K562 (cell line): ENCODE data around the gene TOR1A. TPM values are rescaled to one million over a fixed set of nuclear protein-coding genes. Genes with fewer than 3 reads are reported as not detected.

Experiments used
- CREB1 ChIP-seq, 2 experiments: sonication (generic) in 1 of 2; formaldehyde crosslinking in 1 of 2; IDR thresholded peaks; 2 replicates each; pipeline versions ENCODE4 v1.6.1 to v1.8.0; 2012 to 2022; ENCODE audit warnings: inconsistent platforms in 1 of 2, mild to moderate bottlenecking in 1 of 2, missing genetic modification reagents in 1 of 2, moderate library complexity in 1 of 2
- ERF ChIP-seq: fragments of 450-650 bp; formaldehyde crosslinking; IDR thresholded peaks from 2 replicates; pipeline ENCODE4 v1.4.0; 2020; ENCODE audit warnings: mild to moderate bottlenecking, mixed read lengths
- MBD2 ChIP-seq: sonication (generic); IDR thresholded peaks from 2 replicates; pipeline ENCODE4 v1.6.1; 2016; ENCODE audit warnings: low read depth, borderline replicate concordance
- SAFB ChIP-seq: fragments of 200-400 bp; formaldehyde crosslinking; IDR thresholded peaks from 2 replicates; pipeline ENCODE4 v1.6.1; 2017; ENCODE audit warnings: low read depth, low read length, borderline replicate concordance
- SNIP1 ChIP-seq: fragments of 450-650 bp; IDR thresholded peaks from 2 replicates; pipeline ENCODE4 v1.7.1; 2017; ENCODE audit warnings: low read depth, mild to moderate bottlenecking
- SPI1 ChIP-seq: IDR thresholded peaks from 2 replicates; pipeline ENCODE4 v1.6.1; 2011; ENCODE audit warnings: low read depth, low read length, control low read depth, borderline replicate concordance
- SRSF3 ChIP-seq: fragments of 200-400 bp; formaldehyde crosslinking; IDR thresholded peaks from 2 replicates; pipeline ENCODE4 v1.6.1; 2016; ENCODE audit warnings: mild to moderate bottlenecking, low read length, moderate library complexity; ENCODE audit not compliant: insufficient read depth
- TAF1 ChIP-seq: IDR thresholded peaks from 2 replicates; pipeline ENCODE4 v1.6.1; 2011; ENCODE audit warnings: mild to moderate bottlenecking, low read length, moderate library complexity; ENCODE audit not compliant: insufficient read depth, control insufficient read depth, severe bottlenecking; ENCODE audit errors: extremely low read depth
- TBL1XR1 ChIP-seq, 2 experiments: IDR thresholded peaks; 2 replicates each; pipeline ENCODE4 v1.6.1; 2012; ENCODE audit warnings: improper control_type of control experiment in 2 of 2, low read length in 2 of 2, mild to moderate bottlenecking in 1 of 2
- TCF3 ChIP-seq: sonication (generic); formaldehyde crosslinking; IDR thresholded peaks from 2 replicates; pipeline ENCODE4 v1.4.0; 2020; ENCODE audit warnings: mild to moderate bottlenecking, missing genetic modification reagents
- TEAD4 ChIP-seq, 2 experiments: sonication (generic) in 1 of 2; formaldehyde crosslinking in 1 of 2; IDR thresholded peaks; 2 replicates each; pipeline versions ENCODE4 v1.6.1 to v1.8.0; 2012 to 2022; ENCODE audit warnings: borderline replicate concordance in 1 of 2, inconsistent platforms in 1 of 2, low read length in 1 of 2, mild to moderate bottlenecking in 1 of 2, missing genetic modification reagents in 1 of 2
- ZNF583 ChIP-seq: fragments of 250-450 bp; sonication (Bioruptor Pico); IDR thresholded peaks from 2 replicates; pipeline ENCODE4 v1.4.0; 2020
- ZNF668 ChIP-seq: fragments of 250-450 bp; sonication (Bioruptor Pico); IDR thresholded peaks from 2 replicates; pipeline ENCODE4 v1.8.0; 2022; ENCODE audit warnings: mild to moderate bottlenecking, inconsistent platforms
- polyA plus RNA-seq, 8 experiments: library from polyadenylated mRNA; depleted of rRNA in 4 of 8; stranded (reverse) in 5 of 8; unstranded in 3 of 8; fragments of >200 nt; fragmentation: Nextera tagmentation in 2 of 8; fragmentation: Illumina TruSeq in 1 of 8; extraction: Ambion mirVana in 2 of 8; extraction: Trizol in 1 of 8; gene quantifications; 2 replicates each; pipeline versions ENCODE4 v1.2.1 to v1.2.3, GENCODE V29; 2011 to 2014; ENCODE audit warnings: inconsistent platforms in 1 of 8, missing spikeins in 1 of 8
- total RNA-seq, 7 experiments: library from RNA; depleted of rRNA in 6 of 7; stranded (reverse); fragments of >200 nt in 6 of 7; fragmentation: Illumina TruSeq in 2 of 7; extraction: Trizol in 2 of 7; gene quantifications; 2 replicates each; pipeline versions ENCODE4 v1.2.1 to v1.2.3, GENCODE V29; 2011 to 2021; ENCODE audit warnings: low replicate concordance in 1 of 7
- TF ChIP-seq, protein P1 (sequence below): fragments of 250-450 bp; sonication (Bioruptor Pico); IDR thresholded peaks from 2 replicates; pipeline ENCODE4 v1.4.0; 2020
- TF ChIP-seq, protein P2 (sequence below): fragments of 450-650 bp; IDR thresholded peaks from 2 replicates; pipeline ENCODE4 v1.6.1; 2016; ENCODE audit warnings: borderline replicate concordance
- TF ChIP-seq, protein P3 (sequence below): fragments of 250-450 bp; sonication (Bioruptor Pico); IDR thresholded peaks from 2 replicates; pipeline ENCODE4 v1.5.0; 2022; ENCODE audit warnings: mild to moderate bottlenecking

Gene TOR1A
- total and polyA plus RNA-seq, 9 of the 15 experiments (the other 6 are each of a cell fraction or from before 2014, with no cell fraction given), result 4.5 to 85.8 (median 51.3) TPM

DNA sequence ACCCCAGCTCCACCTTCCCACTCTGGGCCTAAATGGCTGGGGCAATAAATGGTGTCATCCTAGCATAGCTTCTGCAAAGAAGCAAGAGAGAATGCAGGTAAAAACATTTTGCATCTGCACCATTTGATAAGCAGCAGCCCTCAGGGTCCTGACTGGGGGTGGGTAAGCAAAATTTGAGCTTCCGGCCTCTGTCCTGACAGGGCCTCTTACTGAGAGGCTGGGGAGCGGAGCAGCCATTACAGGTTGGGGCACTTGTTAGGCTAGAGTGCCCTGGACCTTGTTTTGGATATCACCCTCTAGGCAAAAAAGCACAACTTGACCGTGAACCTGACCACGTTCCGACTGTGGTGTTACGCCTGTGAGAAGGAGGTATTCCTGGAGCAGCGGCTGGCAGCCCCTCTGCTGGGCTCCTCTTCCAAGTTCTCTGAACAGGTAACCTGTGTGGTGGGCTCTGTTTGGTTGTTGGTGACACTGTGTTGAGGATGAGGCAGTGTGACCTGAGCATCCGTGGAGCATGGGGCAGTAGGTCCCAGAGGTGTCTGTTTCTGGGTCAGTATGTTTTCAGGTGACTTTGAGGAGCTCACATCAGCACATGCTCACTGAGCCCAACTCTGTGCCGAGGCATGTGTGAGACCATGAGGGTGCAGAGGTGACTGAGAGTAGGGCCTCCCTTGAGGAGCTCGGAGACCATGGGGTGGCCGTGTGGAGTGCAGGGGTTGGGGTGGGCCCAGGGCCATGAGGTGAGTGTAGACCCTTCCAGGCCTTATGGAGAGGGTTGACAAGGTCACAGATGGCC is 34.4 kb upstream of the TOR1A start (continued):
- TF ChIP-seq, protein P1, sequence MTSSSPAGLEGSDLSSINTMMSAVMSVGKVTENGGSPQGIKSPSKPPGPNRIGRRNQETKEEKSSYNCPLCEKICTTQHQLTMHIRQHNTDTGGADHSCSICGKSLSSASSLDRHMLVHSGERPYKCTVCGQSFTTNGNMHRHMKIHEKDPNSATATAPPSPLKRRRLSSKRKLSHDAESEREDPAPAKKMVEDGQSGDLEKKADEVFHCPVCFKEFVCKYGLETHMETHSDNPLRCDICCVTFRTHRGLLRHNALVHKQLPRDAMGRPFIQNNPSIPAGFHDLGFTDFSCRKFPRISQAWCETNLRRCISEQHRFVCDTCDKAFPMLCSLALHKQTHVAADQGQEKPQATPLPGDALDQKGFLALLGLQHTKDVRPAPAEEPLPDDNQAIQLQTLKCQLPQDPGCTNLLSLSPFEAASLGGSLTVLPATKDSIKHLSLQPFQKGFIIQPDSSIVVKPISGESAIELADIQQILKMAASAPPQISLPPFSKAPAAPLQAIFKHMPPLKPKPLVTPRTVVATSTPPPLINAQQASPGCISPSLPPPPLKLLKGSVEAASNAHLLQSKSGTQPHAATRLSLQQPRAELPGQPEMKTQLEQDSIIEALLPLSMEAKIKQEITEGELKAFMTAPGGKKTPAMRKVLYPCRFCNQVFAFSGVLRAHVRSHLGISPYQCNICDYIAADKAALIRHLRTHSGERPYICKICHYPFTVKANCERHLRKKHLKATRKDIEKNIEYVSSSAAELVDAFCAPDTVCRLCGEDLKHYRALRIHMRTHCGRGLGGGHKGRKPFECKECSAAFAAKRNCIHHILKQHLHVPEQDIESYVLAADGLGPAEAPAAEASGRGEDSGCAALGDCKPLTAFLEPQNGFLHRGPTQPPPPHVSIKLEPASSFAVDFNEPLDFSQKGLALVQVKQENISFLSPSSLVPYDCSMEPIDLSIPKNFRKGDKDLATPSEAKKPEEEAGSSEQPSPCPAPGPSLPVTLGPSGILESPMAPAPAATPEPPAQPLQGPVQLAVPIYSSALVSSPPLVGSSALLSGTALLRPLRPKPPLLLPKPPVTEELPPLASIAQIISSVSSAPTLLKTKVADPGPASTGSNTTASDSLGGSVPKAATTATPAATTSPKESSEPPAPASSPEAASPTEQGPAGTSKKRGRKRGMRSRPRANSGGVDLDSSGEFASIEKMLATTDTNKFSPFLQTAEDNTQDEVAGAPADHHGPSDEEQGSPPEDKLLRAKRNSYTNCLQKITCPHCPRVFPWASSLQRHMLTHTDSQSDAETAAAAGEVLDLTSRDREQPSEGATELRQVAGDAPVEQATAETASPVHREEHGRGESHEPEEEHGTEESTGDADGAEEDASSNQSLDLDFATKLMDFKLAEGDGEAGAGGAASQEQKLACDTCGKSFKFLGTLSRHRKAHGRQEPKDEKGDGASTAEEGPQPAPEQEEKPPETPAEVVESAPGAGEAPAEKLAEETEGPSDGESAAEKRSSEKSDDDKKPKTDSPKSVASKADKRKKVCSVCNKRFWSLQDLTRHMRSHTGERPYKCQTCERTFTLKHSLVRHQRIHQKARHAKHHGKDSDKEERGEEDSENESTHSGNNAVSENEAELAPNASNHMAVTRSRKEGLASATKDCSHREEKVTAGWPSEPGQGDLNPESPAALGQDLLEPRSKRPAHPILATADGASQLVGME (CRISPR knock-in tag), result 0 out of 2 replicates have a peak, but pooled peaks have one; percentile 29
- TF ChIP-seq TCF3 (peak; percentile 51), TEAD4 (IDR thresholded peaks at IDR 0.05; ENCODE audit: low read length) (0 out of 2 replicates have a peak, but pooled peaks have one; percentile 27), TEAD4 (CRISPR knock-in tag; IDR thresholded peaks at IDR 0.05; ENCODE audit: borderline replicate concordance) (no peak), ZNF583 (CRISPR knock-in tag) (peak; percentile 47; the same call in 1 of the 2 replicates), TBL1XR1 (IDR thresholded peaks at IDR 0.05; ENCODE audit: low read length in 2 of 2) (no peak), ERF (CRISPR knock-in tag) (0 out of 2 replicates have a peak, but pooled peaks have one; percentile 46), SRSF3 (0 out of 2 replicates have a peak, but pooled peaks have one; percentile 14), ZNF668 (CRISPR knock-in tag) (no peak), MBD2 (no peak), SNIP1 (no peak), CREB1 (IDR thresholded peaks at IDR 0.05) (0 out of 2 replicates have a peak, but pooled peaks have one; percentile 4), CREB1 (CRISPR knock-in tag; IDR thresholded peaks at IDR 0.05) (peak; percentile 34; the same call in 1 of the 2 replicates), TAF1 (peak; percentile 49), SAFB (no peak), SPI1 (no peak)
- TF ChIP-seq, protein P2, sequence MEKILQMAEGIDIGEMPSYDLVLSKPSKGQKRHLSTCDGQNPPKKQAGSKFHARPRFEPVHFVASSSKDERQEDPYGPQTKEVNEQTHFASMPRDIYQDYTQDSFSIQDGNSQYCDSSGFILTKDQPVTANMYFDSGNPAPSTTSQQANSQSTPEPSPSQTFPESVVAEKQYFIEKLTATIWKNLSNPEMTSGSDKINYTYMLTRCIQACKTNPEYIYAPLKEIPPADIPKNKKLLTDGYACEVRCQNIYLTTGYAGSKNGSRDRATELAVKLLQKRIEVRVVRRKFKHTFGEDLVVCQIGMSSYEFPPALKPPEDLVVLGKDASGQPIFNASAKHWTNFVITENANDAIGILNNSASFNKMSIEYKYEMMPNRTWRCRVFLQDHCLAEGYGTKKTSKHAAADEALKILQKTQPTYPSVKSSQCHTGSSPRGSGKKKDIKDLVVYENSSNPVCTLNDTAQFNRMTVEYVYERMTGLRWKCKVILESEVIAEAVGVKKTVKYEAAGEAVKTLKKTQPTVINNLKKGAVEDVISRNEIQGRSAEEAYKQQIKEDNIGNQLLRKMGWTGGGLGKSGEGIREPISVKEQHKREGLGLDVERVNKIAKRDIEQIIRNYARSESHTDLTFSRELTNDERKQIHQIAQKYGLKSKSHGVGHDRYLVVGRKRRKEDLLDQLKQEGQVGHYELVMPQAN, result peak; percentile 51; the same call in 1 of the 2 replicates
- TF ChIP-seq, protein P3, sequence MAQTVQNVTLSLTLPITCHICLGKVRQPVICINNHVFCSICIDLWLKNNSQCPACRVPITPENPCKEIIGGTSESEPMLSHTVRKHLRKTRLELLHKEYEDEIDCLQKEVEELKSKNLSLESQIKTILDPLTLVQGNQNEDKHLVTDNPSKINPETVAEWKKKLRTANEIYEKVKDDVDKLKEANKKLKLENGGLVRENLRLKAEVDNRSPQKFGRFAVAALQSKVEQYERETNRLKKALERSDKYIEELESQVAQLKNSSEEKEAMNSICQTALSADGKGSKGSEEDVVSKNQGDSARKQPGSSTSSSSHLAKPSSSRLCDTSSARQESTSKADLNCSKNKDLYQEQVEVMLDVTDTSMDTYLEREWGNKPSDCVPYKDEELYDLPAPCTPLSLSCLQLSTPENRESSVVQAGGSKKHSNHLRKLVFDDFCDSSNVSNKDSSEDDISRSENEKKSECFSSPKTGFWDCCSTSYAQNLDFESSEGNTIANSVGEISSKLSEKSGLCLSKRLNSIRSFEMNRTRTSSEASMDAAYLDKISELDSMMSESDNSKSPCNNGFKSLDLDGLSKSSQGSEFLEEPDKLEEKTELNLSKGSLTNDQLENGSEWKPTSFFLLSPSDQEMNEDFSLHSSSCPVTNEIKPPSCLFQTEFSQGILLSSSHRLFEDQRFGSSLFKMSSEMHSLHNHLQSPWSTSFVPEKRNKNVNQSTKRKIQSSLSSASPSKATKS (CRISPR knock-in tag), result no peak
